HepG2 (cell line): ENCODE measurements around the gene GDAP1L1. TPM values are rescaled to one million over a fixed set of nuclear protein-coding genes. Genes with fewer than 3 reads are reported as not detected.

ENCODE experiments used
- ATAC-seq: fragments of 200-7000 bp; cut with Tn5 transposase; 3 replicates; pipeline ENCODE4 v1.9.1; 2020; ENCODE audit warnings: mild to moderate bottlenecking, moderate library complexity
- BruUV-seq: library from RNA; stranded (reverse); fragments of 400-500 nt; replicated peaks from 2 replicates; lab custom pipeline; 2021; lab: Mats Ljungman, UMichigan
- CTCF ChIA-PET: fragments of 300-600 bp; formaldehyde crosslinking; extraction: SDS; loops from one replicate; lab custom pipeline; 2021; ENCODE audit warnings: low total read pairs, inconsistent platforms, low intra/inter-chr PET ratio; lab: Yijun Ruan, JAX
- POLR2A ChIA-PET: fragments of 350-600 bp; sonication (Branson Sonifier 250); formaldehyde crosslinking; loops from one replicate; lab custom pipeline; 2020; ENCODE audit warnings: antibody characterized with exemption, inconsistent platforms; lab: Yijun Ruan, JAX
- DNase-seq: peaks from one replicate; pipeline ENCODE4 v3.0.0-alpha.2; 2015; ENCODE audit warnings: low spot score
- FAIRE-seq: peaks from 3 replicates; lab custom pipeline; 2011; peaks lifted over from hg19 to GRCh38; lab: Jason Lieb, UNC
- H2AFZ ChIP-seq: one replicate; pipeline ENCODE4 v1.6.1; 2011; ENCODE audit warnings: low read length, inconsistent platforms
- H3K27ac ChIP-seq: fragments of 300-600 bp; 3 replicates; pipeline ENCODE4 v1.8.0; 2011; ENCODE audit warnings: mixed run types, mild to moderate bottlenecking, mixed read lengths, low read length, inconsistent platforms; ENCODE audit not compliant: insufficient read depth; ENCODE audit errors: extremely low read length
- H3K27me3 ChIP-seq, 2 experiments: fragments of 200-600 bp in 1 of 2; 2 replicates in 1 of 2; 3 replicates in 1 of 2; pipeline versions ENCODE4 v1.6.0 to v1.8.0; 2011; ENCODE audit warnings: low read length in 2 of 2, mild to moderate bottlenecking in 2 of 2, moderate library complexity in 2 of 2, inconsistent platforms in 1 of 2; ENCODE audit not compliant: insufficient read depth in 2 of 2, control insufficient read depth in 1 of 2
- H3K36me3 ChIP-seq, 2 experiments: fragments of 200-600 bp in 1 of 2; replicated peaks in 1 of 2; 2 replicates in 1 of 2; 3 replicates in 1 of 2; pipeline versions ENCODE4 v1.5.1 to v1.8.0; 2011; ENCODE audit warnings: low read length in 2 of 2, inconsistent platforms in 1 of 2; ENCODE audit not compliant: insufficient read depth in 2 of 2, control insufficient read depth in 1 of 2
- H3K4me1 ChIP-seq: 2 replicates; pipeline ENCODE4 v1.5.1; 2012; ENCODE audit warnings: low read length, inconsistent platforms; ENCODE audit not compliant: insufficient read depth
- H3K4me2 ChIP-seq: 2 replicates; pipeline ENCODE4 v1.6.0; 2011; ENCODE audit warnings: low read depth, low read length, inconsistent platforms
- H3K4me3 ChIP-seq, 3 experiments: fragments of 200-600 bp in 1 of 3; sonication (generic), shearing (Covaris generic) in 1 of 3; replicated peaks in 1 of 3; 2 replicates each; pipeline ENCODE4 v1.5.1; 2011 to 2016; ENCODE audit warnings: low read length in 3 of 3, inconsistent platforms in 2 of 3, low read depth in 2 of 3, mild to moderate bottlenecking in 2 of 3, control low read depth in 1 of 3, mixed read lengths in 1 of 3; ENCODE audit not compliant: insufficient read depth in 1 of 3
- H3K79me2 ChIP-seq: one replicate; pipeline ENCODE4 v1.6.1; 2011; ENCODE audit warnings: low read length, inconsistent platforms; ENCODE audit not compliant: insufficient read depth
- H3K9ac ChIP-seq: 2 replicates; pipeline ENCODE4 v1.6.0; 2011; ENCODE audit warnings: mild to moderate bottlenecking, low read depth, low read length, inconsistent platforms; ENCODE audit not compliant: insufficient read depth
- H3K9me3 ChIP-seq: 2 replicates; pipeline ENCODE4 v1.5.1; 2012; ENCODE audit warnings: mild to moderate bottlenecking, low read length
- H4K20me1 ChIP-seq: 2 replicates; pipeline ENCODE4 v1.6.0; 2011; ENCODE audit warnings: inconsistent platforms, mild to moderate bottlenecking, low read length, moderate library complexity; ENCODE audit not compliant: insufficient read depth
- ARNT ChIP-seq: fragments of 450-650 bp; IDR thresholded peaks from 2 replicates; pipeline ENCODE4 v1.6.1; 2017
- BCL6 ChIP-seq: IDR thresholded peaks from 2 replicates; pipeline ENCODE4 v1.6.1; 2016; ENCODE audit warnings: missing genetic modification reagents, missing compliant biosample characterization
- CBX5 ChIP-seq: sonication (generic); formaldehyde crosslinking; IDR thresholded peaks from 2 replicates; pipeline ENCODE4 v1.4.0; 2020; ENCODE audit warnings: missing genetic modification reagents, borderline replicate concordance
- CSRNP2 ChIP-seq: sonication (generic); formaldehyde crosslinking; conservative IDR thresholded peaks from 2 replicates; pipeline ENCODE4 v1.8.0; 2022; ENCODE audit warnings: low read depth, missing genetic modification reagents
- EZH2 ChIP-seq: conservative IDR thresholded peaks from 2 replicates; pipeline ENCODE4 v1.6.1; 2012; ENCODE audit warnings: mild to moderate bottlenecking, low read depth, low read length, moderate library complexity
- IRF1 ChIP-seq: sonication (generic); formaldehyde crosslinking; IDR thresholded peaks from 2 replicates; pipeline ENCODE4 v1.4.0; 2020; ENCODE audit warnings: low read depth, mild to moderate bottlenecking, missing genetic modification reagents
- KAT8 ChIP-seq: IDR thresholded peaks from 2 replicates; pipeline ENCODE4 v1.6.1; 2016; ENCODE audit warnings: missing genetic modification reagents, missing compliant biosample characterization
- KDM2A ChIP-seq: sonication (generic); formaldehyde crosslinking; IDR thresholded peaks from 2 replicates; pipeline ENCODE4 v1.4.0; 2020; ENCODE audit warnings: low read depth, missing genetic modification reagents, borderline replicate concordance
- MEF2D ChIP-seq: sonication (generic); formaldehyde crosslinking; IDR thresholded peaks from 2 replicates; pipeline ENCODE4 v1.5.1; 2020; ENCODE audit warnings: mild to moderate bottlenecking, missing genetic modification reagents
- NR3C1 ChIP-seq: sonication (generic); formaldehyde crosslinking; IDR thresholded peaks from 2 replicates; pipeline ENCODE4 v1.4.0; 2020; ENCODE audit warnings: missing genetic modification reagents
- RXRB ChIP-seq: IDR thresholded peaks from 2 replicates; pipeline ENCODE4 v1.6.1; 2016; ENCODE audit warnings: borderline replicate concordance, missing genetic modification reagents, missing compliant biosample characterization
- TBP ChIP-seq: sonication (generic); formaldehyde crosslinking; IDR thresholded peaks from 2 replicates; pipeline ENCODE4 v1.5.0; 2020; ENCODE audit warnings: missing genetic modification reagents
- TEAD3 ChIP-seq: optimal IDR thresholded peaks from 2 replicates; pipeline ENCODE3; 2016; ENCODE audit warnings: borderline replicate concordance
- XRCC5 ChIP-seq: fragments of 200-400 bp; formaldehyde crosslinking; optimal IDR thresholded peaks from 2 replicates; pipeline ENCODE3; 2017; ENCODE audit warnings: mild to moderate bottlenecking, low read length
- ZBTB1 ChIP-seq: sonication (generic); formaldehyde crosslinking; IDR thresholded peaks from 2 replicates; pipeline ENCODE4 v1.4.0; 2020; ENCODE audit warnings: missing genetic modification reagents, borderline replicate concordance
- ZFP36L2 ChIP-seq: sonication (generic); formaldehyde crosslinking; IDR thresholded peaks from 2 replicates; pipeline ENCODE4 v1.4.0; 2020; ENCODE audit warnings: missing genetic modification reagents
- ZNF143 ChIP-seq: sonication (generic); formaldehyde crosslinking; IDR thresholded peaks from 2 replicates; pipeline ENCODE4 v1.4.0; 2020; ENCODE audit warnings: missing genetic modification reagents
- ZNF468 ChIP-seq: sonication (generic); formaldehyde crosslinking; IDR thresholded peaks from 2 replicates; pipeline ENCODE4 v1.8.0; 2022; ENCODE audit warnings: mild to moderate bottlenecking, moderate library complexity, missing genetic modification reagents
- WGBS: methylation state at CpG from one replicate; pipeline ENCODE4 v1.1.6; 2017; ENCODE audit warnings: low lambda C conversion rate; 5-methylcytosine and 5-hydroxymethylcytosine counted together
- in situ Hi-C: cut with HindIII; loops from 2 replicates; pipeline ENCODE4 v1.10.0; 2017; ENCODE audit warnings: low pct_unique_long_range_greater_than_20kb; ENCODE audit not compliant: extremely low pct_ligation_motif_present
- intact Hi-C: fragments of 100-400 bp; cut with micrococcal nuclease; formaldehyde crosslinking; loops from one replicate; pipeline ENCODE4 v1.10.0; 2022; ENCODE audit not compliant: unreplicated experiment
- polyA plus RNA-seq, 8 experiments: library from polyadenylated mRNA; depleted of rRNA in 3 of 8; stranded (reverse) in 7 of 8; unstranded in 1 of 8; fragments of >200 nt; fragmentation: Illumina TruSeq in 4 of 8; extraction: Trizol in 4 of 8; gene quantifications; 2 replicates each; pipeline versions ENCODE4 v1.2.1 to v1.2.3, GENCODE V29; 2011 to 2016; ENCODE audit warnings: low read depth in 4 of 8, missing spikeins in 1 of 8, mixed read lengths in 1 of 8; ENCODE audit not compliant: insufficient read depth in 1 of 8
- total RNA-seq, 5 experiments: library from RNA; depleted of rRNA; stranded (reverse); fragments of >200 nt; fragmentation: Illumina TruSeq; extraction: Trizol; gene quantifications; 2 replicates each; pipeline ENCODE4 v1.2.3, GENCODE V29; 2016; ENCODE audit warnings: low read depth in 1 of 5

Gene GDAP1L1
- total and polyA plus RNA-seq, 2 of the 13 experiments (the other 11 are each of a cell fraction or from before 2014, with no cell fraction given) = 0.04 TPM; not detected in 1

GRCh38 chr20:44212792-44213191, 34.3 kb upstream of the GDAP1L1 start:
- Histone ChIP-seq H3K4me2 (peak overlapping the region; percentile 85), H3K27ac (no peak overlapping the region), H3K9me3 (no peaks in the 10 kb centered on the region), H3K27me3 (no peaks in the 10 kb centered on the region; a peak in 1 of 5 replicates), H3K36me3 (no peaks in the 10 kb centered on the region), H3K9ac (no peak overlapping the region), H3K79me2 (peaks cover 36% of the 10 kb centered on the region), H3K4me3 (no peak overlapping the region), H4K20me1 (peaks cover 26% of the 10 kb centered on the region), H3K4me1 (peaks cover 51% of the 10 kb centered on the region), H2AFZ (no peak overlapping the region)
- FAIRE-seq (no peak), DNase-seq (no peak), ATAC-seq (no peak)
- WGBS = 86% methylated on average over 4 of the region's 4 CpGs
- POLR2A ChIA-PET = interaction anchor here (1.0 to 1.4 kb wide), 2 partner anchors 89 to 263 kb away, joined by 4 to 5 read pairs; partner anchors contain the start of gene TTPAL
- CTCF ChIA-PET = interaction anchor here (3.2 kb wide), 1 partner anchor 259 kb away, joined by 30 read pairs; no protein-coding TSS in a partner anchor
- BruUV-seq = no TSS peak
- intact Hi-C loops = loop anchor here (10.0 kb wide), 2 partner anchors 472 to 672 kb away; partner anchors contain the start of gene YWHAB
- no peak for TF ChIP-seq EZH2
- no peak for TF ChIP-seq MEF2D (CRISPR knock-in tag)
- no peak for TF ChIP-seq ZNF143 (CRISPR knock-in tag)
- no peak for TF ChIP-seq ARNT
- in situ Hi-C loops = no loop called here

- BruUV-seq = no TSS peak
- ChIA-PET POLR2A (no interaction called here), CTCF (interaction anchor here (0.9 to 5.6 kb wide), 7 partner anchors 25 to 395 kb away, joined by 3 to 73 read pairs (median 11); partner anchors contain the start of gene FITM2)
- Histone ChIP-seq H3K9ac (no peak overlapping the region), H3K4me2 (no peak overlapping the region), H3K4me3 (no peak overlapping the region), H3K27me3 (no peaks in the 10 kb centered on the region; a peak in 1 of 5 replicates), H3K36me3 (no peaks in the 10 kb centered on the region), H4K20me1 (peaks cover 2% of the 10 kb centered on the region; the same call in 1 of the 2 replicates), H2AFZ (no peak overlapping the region), H3K27ac (no peak overlapping the region), H3K4me1 (peaks cover 38% of the 10 kb centered on the region), H3K79me2 (peaks cover 13% of the 10 kb centered on the region), H3K9me3 (no peaks in the 10 kb centered on the region)
- intact Hi-C loops = loop anchor here (10.0 kb wide), 2 partner anchors 470 to 670 kb away; partner anchors contain the start of gene YWHAB
- DNase-seq (peak; percentile 78), FAIRE-seq (peak; percentile 74), ATAC-seq (peak; percentile 52)
- WGBS = 45% methylated on average over 7 of the region's 7 CpGs
- in situ Hi-C loops = loop anchor here (5.0 kb wide), 4 partner anchors 97 to 397 kb away; partner anchors contain the start of gene FITM2
- TF ChIP-seq XRCC5 (peak; percentile 97), TEAD3 (peak; percentile 54), KDM2A (peak; percentile 79; the same call in 1 of the 2 replicates), NR3C1 (CRISPR knock-in tag) (no peak), TBP (no peak), KAT8 (peak; percentile 70; the same call in 1 of the 2 replicates), ZFP36L2 (CRISPR knock-in tag) (peak; percentile 80; the same call in 1 of the 2 replicates), CSRNP2 (no peak), BCL6 (CRISPR knock-in tag) (0 out of 2 replicates have a peak, but pooled peaks have one; percentile 35), ZNF468 (CRISPR knock-in tag) (no peak), ZBTB1 (CRISPR knock-in tag) (no peak), RXRB (CRISPR knock-in tag) (peak; percentile 64; the same call in 1 of the 2 replicates), CBX5 (CRISPR knock-in tag) (peak; percentile 71; the same call in 1 of the 2 replicates), IRF1 (CRISPR knock-in tag) (no peak)
These were observed 32.0 kb upstream of the GDAP1L1 start for GRCh38 chr20:44215125-44215524.
